Lung (tissue), 12 donors: ENCODE measurements around the gene GALNS. TPM values are rescaled to one million over a fixed set of nuclear protein-coding genes. Genes with fewer than 3 reads are reported as not detected.

Source experiments
- ATAC-seq: fragments of 200-7000 bp; cut with Tn5 transposase; one replicate; pipeline ENCODE4 v1.9.1; 2020; ENCODE audit warnings: moderate number of reproducible peaks; ENCODE audit not compliant: insufficient read depth, low FRiP score
- DNase-seq, 3 donors: peaks; one replicate each; pipeline ENCODE4 v3.0.0-alpha.2; 2013 to 2017
- H3K27ac ChIP-seq, 2 donors: one replicate each; pipeline ENCODE4 v1.5.1; 2013; ENCODE audit warnings: mild to moderate bottlenecking in 2 of 2, moderate library complexity in 2 of 2, control low read depth in 1 of 2, inconsistent platforms in 1 of 2, low read depth in 1 of 2, low read length in 1 of 2
- H3K27me3 ChIP-seq, 3 donors: one replicate each; pipeline ENCODE4 v1.5.1; 2013; ENCODE audit warnings: low read length in 2 of 3; ENCODE audit not compliant: control insufficient read depth in 3 of 3, insufficient read depth in 3 of 3
- H3K36me3 ChIP-seq, 4 donors: one replicate each; pipeline ENCODE4 v1.5.1; 2013; ENCODE audit warnings: low read length in 4 of 4, mild to moderate bottlenecking in 1 of 4, moderate library complexity in 1 of 4; ENCODE audit not compliant: control insufficient read depth in 4 of 4, insufficient read depth in 4 of 4
- H3K4me1 ChIP-seq, 5 donors: one replicate each; pipeline ENCODE4 v1.5.1; 2013; ENCODE audit warnings: low read length in 5 of 5, mild to moderate bottlenecking in 2 of 5, moderate library complexity in 1 of 5; ENCODE audit not compliant: control insufficient read depth in 5 of 5, insufficient read depth in 5 of 5
- H3K4me3 ChIP-seq: one replicate; pipeline ENCODE4 v1.5.1; 2013; ENCODE audit warnings: mild to moderate bottlenecking, control low read depth, moderate library complexity
- H3K9ac ChIP-seq, 2 donors: one replicate each; pipeline ENCODE4 v1.5.1; 2013; ENCODE audit warnings: low read length in 2 of 2, control low read depth in 1 of 2; ENCODE audit not compliant: insufficient read depth in 1 of 2
- H3K9me3 ChIP-seq, 4 donors: one replicate each; pipeline ENCODE4 v1.5.1; 2013; ENCODE audit warnings: low read length in 3 of 4, mild to moderate bottlenecking in 1 of 4, moderate library complexity in 1 of 4; ENCODE audit not compliant: control insufficient read depth in 4 of 4, insufficient read depth in 3 of 4
- CTCF ChIP-seq: IDR thresholded peaks from 2 replicates; pipeline ENCODE4 v1.5.1; 2012; ENCODE audit warnings: mild to moderate bottlenecking; ENCODE audit errors: control extremely low read depth, extremely low read depth
- WGBS, 2 donors: extraction: QIAGEN DNeasy Blood & Tissue Kit; methylation state at CpG; one replicate each; pipeline ENCODE4 v1.1.7; 2013; 5-methylcytosine and 5-hydroxymethylcytosine counted together
- polyA plus RNA-seq, 2 donors: library from polyadenylated mRNA; stranded (reverse); fragments of 200-250 nt; gene quantifications; one replicate each; pipeline ENCODE4 v1.2.1, GENCODE V29; 2013
- total RNA-seq, 2 donors: library from RNA; depleted of rRNA in 1 of 2; stranded (reverse); fragments of >200 nt in 1 of 2; gene quantifications; one replicate each; pipeline ENCODE4 v1.2.1, GENCODE V29; 2014 to 2021
- donor health status: control.
- donor health status: control.
- donor health status: Bipolar disorder and iron deficiency.
- donor health status: healthy.
- donor health status: DM: yes; HTN: yes; CAD: no.

GALNS gene
- total and polyA plus RNA-seq, 4 donors: 21.4 to 61.9 (median 30.3) TPM

GRCh38 chr16:88865310-88865709 lies 8.6 kb upstream of the GALNS start:
- H3K27me3 ChIP-seq: peaks cover 0 to 3% (median 0%) of the 10 kb centered on the region in 3 donors
- H3K4me3 ChIP-seq: no peak overlapping the region
- TF ChIP-seq CTCF: no peak
- peaks cover 0 to 7% (median 0%) of the 10 kb centered on the region in 5 donors for H3K4me1 ChIP-seq
- H3K9ac ChIP-seq: no peak overlapping the region
- H3K9me3 ChIP-seq: no peaks in the 10 kb centered on the region
- peaks cover 0 to 21% (median 2%) of the 10 kb centered on the region in 4 donors for H3K36me3 ChIP-seq
- no peak for ATAC-seq
- no peak overlapping the region for H3K27ac ChIP-seq
- whole genome bisulfite sequencing, 2 donors: 79 to 84% methylated on average over 14 of the region's 14 CpGs
- DNase-seq: no peak

- WGBS, 2 donors: 79 to 80% methylated on average over 18 of the region's 18 CpGs
- DNase-seq (no peak), ATAC-seq (no peak)
- Histone ChIP-seq H3K4me3 (no peak overlapping the region), H3K27ac (no peak overlapping the region), H3K4me1 (peaks cover 0 to 7% (median 0%) of the 10 kb centered on the region in 5 donors), H3K9ac (no peak overlapping the region), H3K36me3 (peaks cover 0 to 28% (median 10%) of the 10 kb centered on the region in 4 donors), H3K9me3 (no peaks in the 10 kb centered on the region), H3K27me3 (peaks cover 0 to 3% (median 0%) of the 10 kb centered on the region in 3 donors)
- TF ChIP-seq CTCF: no peak
Measured at GRCh38 chr16:88864521-88864920, 7.8 kb upstream of the GALNS start.

GRCh38 chr16:88864099-88864498 lies 7.4 kb upstream of the GALNS start:
- H3K36me3 ChIP-seq: peaks cover 0 to 30% (median 14%) of the 10 kb centered on the region in 4 donors
- no peak overlapping the region for H3K9ac ChIP-seq
- H3K27me3 ChIP-seq: peaks cover 0 to under 1% (median 0%) of the 10 kb centered on the region in 3 donors
- ATAC-seq: no peak
- H3K27ac ChIP-seq: no peak overlapping the region
- no peaks in the 10 kb centered on the region for H3K9me3 ChIP-seq
- H3K4me1 ChIP-seq: peaks cover 0 to 7% (median 0%) of the 10 kb centered on the region in 5 donors
- WGBS, 2 donors: 82 to 91% methylated on average over 15 of the region's 15 CpGs
- no peak for DNase-seq
- no peak overlapping the region for H3K4me3 ChIP-seq
- TF ChIP-seq CTCF: no peak

GRCh38 chr16:88863426-88863825 lies 6.7 kb upstream of the GALNS start:
- TF ChIP-seq CTCF: no peak
- Histone ChIP-seq H3K9me3 (no peaks in the 10 kb centered on the region), H3K27me3 (no peaks in the 10 kb centered on the region), H3K36me3 (peaks cover 0 to 30% (median 20%) of the 10 kb centered on the region in 4 donors), H3K9ac (no peak overlapping the region), H3K4me3 (no peak overlapping the region), H3K4me1 (peaks cover 0 to 7% (median 1%) of the 10 kb centered on the region in 5 donors), H3K27ac (no peak overlapping the region)
- DNase-seq: no peak
- no peak for ATAC-seq
- WGBS, 2 donors: 88 to 95% methylated on average over 13 of the region's 13 CpGs
